SU-DHL-6 (cell line): ENCODE results near the gene PKNOX2.

Experiments
- H2AFZ ChIP-seq: fragments of 200-600 bp; sonication (generic); 2 replicates; pipeline ENCODE4 v1.6.1; 2014; ENCODE audit warnings: low read depth, mild to moderate bottlenecking, moderate library complexity, mixed read lengths, antibody characterized with exemption, low read length; ENCODE audit not compliant: severe bottlenecking
- H3F3A ChIP-seq: fragments of 200-600 bp; shearing (Covaris generic); 2 replicates; pipeline ENCODE4 v1.6.0; 2016; ENCODE audit warnings: antibody characterized with exemption, mild to moderate bottlenecking; ENCODE audit not compliant: insufficient read depth
- H3K27ac ChIP-seq: fragments of 200-600 bp; sonication (generic); 2 replicates; pipeline ENCODE4 v1.5.1; 2016; ENCODE audit warnings: low read depth, mild to moderate bottlenecking, low read length, moderate library complexity, mixed read lengths
- H3K27me3 ChIP-seq: fragments of 200-600 bp; sonication (generic), shearing (Covaris generic); 2 replicates; pipeline ENCODE4 v1.6.0; 2014; ENCODE audit warnings: mild to moderate bottlenecking, low read length
- H3K36me3 ChIP-seq: fragments of 200-600 bp; sonication (generic); 2 replicates; pipeline ENCODE4 v1.6.1; 2014; ENCODE audit warnings: mild to moderate bottlenecking, low read length, mixed read lengths
- H3K4me2 ChIP-seq: fragments of 300-600, 200-600 bp; shearing (Covaris generic), sonication (generic); 2 replicates; pipeline ENCODE4 v1.6.0; 2014; ENCODE audit warnings: low read length, low read depth, mild to moderate bottlenecking; ENCODE audit not compliant: poor library complexity, severe bottlenecking
- H3K4me3 ChIP-seq: fragments of 200-600 bp; sonication (generic); 2 replicates; pipeline ENCODE4 v1.5.1; 2014; ENCODE audit warnings: antibody characterized with exemption, low read length, mild to moderate bottlenecking, mixed read lengths; ENCODE audit not compliant: insufficient read depth, poor library complexity, severe bottlenecking
- H3K79me2 ChIP-seq: fragments of 200-600 bp; sonication (generic); 2 replicates; pipeline ENCODE4 v1.6.1; 2014; ENCODE audit warnings: mild to moderate bottlenecking, low read length, moderate library complexity; ENCODE audit not compliant: insufficient read depth
- H3K9ac ChIP-seq: fragments of 200-600 bp; sonication (generic); 2 replicates; pipeline ENCODE4 v1.7.0; 2014; ENCODE audit warnings: mild to moderate bottlenecking, low read length
- H3K9me2 ChIP-seq: fragments of 200-600 bp; sonication (generic); replicated peaks from 2 replicates; pipeline ENCODE4 v1.6.1; 2014; ENCODE audit warnings: low read length; ENCODE audit not compliant: insufficient read depth
- H3K9me3 ChIP-seq: fragments of 200-600 bp; sonication (generic); 2 replicates; pipeline ENCODE4 v1.6.1; 2014; ENCODE audit warnings: low read length, mixed read lengths; ENCODE audit not compliant: insufficient read depth
- H4K20me1 ChIP-seq: fragments of 200-600 bp; sonication (generic); 2 replicates; pipeline ENCODE4 v1.6.1; 2014; ENCODE audit warnings: low read depth, mild to moderate bottlenecking, antibody characterized with exemption, low read length, moderate library complexity, mixed read lengths
- CTCF ChIP-seq: fragments of 200-600 bp; sonication (generic); IDR thresholded peaks from one replicate; pipeline ENCODE4 v1.5.1; 2017; ENCODE audit warnings: antibody characterized with exemption, mild to moderate bottlenecking, low read length, moderate library complexity; ENCODE audit not compliant: insufficient read depth, poor library complexity, severe bottlenecking
- EZH2phosphoT487 ChIP-seq: fragments of 200-600 bp; sonication (generic), shearing (Covaris generic); conservative IDR thresholded peaks from 2 replicates; pipeline ENCODE4 v1.6.1; 2018; ENCODE audit warnings: mild to moderate bottlenecking, antibody characterized with exemption, low read length, moderate library complexity, mixed read lengths

PKNOX2 gene

DNA sequence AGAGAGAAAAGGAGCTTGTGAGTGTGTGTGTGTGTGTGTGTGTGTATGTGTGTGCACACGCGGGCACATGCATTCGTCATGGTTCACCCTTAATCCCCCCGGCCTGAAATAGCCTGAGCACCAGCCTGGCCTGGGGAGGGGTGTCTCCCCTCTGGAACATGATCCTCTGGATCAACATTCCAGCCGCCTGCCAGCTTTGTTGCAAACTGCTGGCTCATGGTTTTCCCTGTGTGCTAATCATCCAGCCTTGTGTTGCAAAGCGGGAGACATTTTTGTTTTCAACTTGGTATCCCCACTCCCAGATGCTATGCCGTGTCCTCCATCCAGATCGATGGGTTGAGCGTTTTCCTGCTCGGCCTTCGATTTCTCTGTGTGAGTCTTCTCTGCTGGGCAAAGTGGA lies 237.2 kb downstream of the PKNOX2 start:
- no peaks in the 10 kb centered on the region for H3K9me2 ChIP-seq
- no peak overlapping the region for H3K27ac ChIP-seq
- H3K9me3 ChIP-seq: no peaks in the 10 kb centered on the region
- H4K20me1 ChIP-seq: no peaks in the 10 kb centered on the region
- TF ChIP-seq CTCF (no peak), EZH2phosphoT487 (no peak)
- no peak overlapping the region for H2AFZ ChIP-seq
- H3K36me3 ChIP-seq: no peaks in the 10 kb centered on the region
- H3K4me3 ChIP-seq: no peak overlapping the region
- no peaks in the 10 kb centered on the region for H3K79me2 ChIP-seq
- no peaks in the 10 kb centered on the region for H3K27me3 ChIP-seq
- no peak overlapping the region for H3K9ac ChIP-seq
- H3K4me2 ChIP-seq: no peak overlapping the region
- no peaks in the 10 kb centered on the region for H3F3A ChIP-seq

DNA sequence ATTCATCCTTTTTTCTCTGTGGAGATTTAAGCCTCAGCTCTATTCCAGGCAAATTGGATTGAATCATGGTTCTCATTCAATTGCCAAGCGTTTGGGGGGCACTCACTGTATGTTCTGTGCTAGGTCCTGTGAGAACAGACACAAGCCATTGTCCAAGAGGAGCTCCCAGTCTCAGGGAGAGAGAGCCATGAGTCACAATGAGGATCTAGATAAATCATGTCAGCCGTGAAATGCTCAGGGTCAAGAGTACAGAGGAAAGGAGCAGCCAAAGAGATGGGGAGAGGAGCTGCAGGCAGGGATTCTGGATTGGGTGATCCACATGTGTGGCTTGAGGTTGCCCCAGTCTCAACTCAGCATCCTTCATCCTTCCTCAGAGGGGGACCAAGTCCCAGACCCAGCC lies 237.9 kb downstream of the PKNOX2 start:
- Histone ChIP-seq H3K36me3 (no peaks in the 10 kb centered on the region), H3F3A (no peaks in the 10 kb centered on the region), H3K9me3 (no peaks in the 10 kb centered on the region), H3K4me3 (no peak overlapping the region), H3K9me2 (no peaks in the 10 kb centered on the region), H2AFZ (no peak overlapping the region), H3K27me3 (no peaks in the 10 kb centered on the region), H3K9ac (no peak overlapping the region), H4K20me1 (no peaks in the 10 kb centered on the region), H3K27ac (no peak overlapping the region), H3K79me2 (no peaks in the 10 kb centered on the region), H3K4me2 (no peak overlapping the region)
- no peak for TF ChIP-seq CTCF
- no peak for TF ChIP-seq EZH2phosphoT487

- no peak for TF ChIP-seq EZH2phosphoT487
- no peak for TF ChIP-seq CTCF
- no peaks in the 10 kb centered on the region for H3K9me2 ChIP-seq
- H4K20me1 ChIP-seq: no peaks in the 10 kb centered on the region
- no peak overlapping the region for H2AFZ ChIP-seq
- no peak overlapping the region for H3K4me3 ChIP-seq
- H3K36me3 ChIP-seq: no peaks in the 10 kb centered on the region
- no peak overlapping the region for H3K27ac ChIP-seq
- H3K79me2 ChIP-seq: no peaks in the 10 kb centered on the region
- no peaks in the 10 kb centered on the region for H3F3A ChIP-seq
- no peaks in the 10 kb centered on the region for H3K27me3 ChIP-seq
- H3K9ac ChIP-seq: no peak overlapping the region
- H3K4me2 ChIP-seq: no peak overlapping the region
- no peaks in the 10 kb centered on the region for H3K9me3 ChIP-seq
Measured at GRCh38 chr11:125404157-125404810, 239.7 kb downstream of the PKNOX2 start.
